Body of pancreas (tissue), 4 donors: Measurements from ENCODE around the gene PNPLA5.

Experiments used
- POLR2A ChIP-seq, 3 donors: fragments of 450-650 bp; IDR thresholded peaks; one replicate each; pipeline ENCODE4 v1.6.1; 2016; ENCODE audit warnings: antibody characterized with exemption in 3 of 3, mild to moderate bottlenecking in 2 of 3
- TF ChIP-seq, protein P1 (sequence below), 7 experiments: fragments of 450-650 bp in 4 of 7; fragments of 200-600 bp in 3 of 7; sonication (generic) in 3 of 7; IDR thresholded peaks; one replicate each; pipeline ENCODE4 v1.5.1; 2016 to 2019; ENCODE audit warnings: antibody characterized with exemption in 7 of 7

GRCh38 chr22:43901976-43902643, 10.3 kb upstream of the PNPLA5 start:
- TF ChIP-seq, protein P1, sequence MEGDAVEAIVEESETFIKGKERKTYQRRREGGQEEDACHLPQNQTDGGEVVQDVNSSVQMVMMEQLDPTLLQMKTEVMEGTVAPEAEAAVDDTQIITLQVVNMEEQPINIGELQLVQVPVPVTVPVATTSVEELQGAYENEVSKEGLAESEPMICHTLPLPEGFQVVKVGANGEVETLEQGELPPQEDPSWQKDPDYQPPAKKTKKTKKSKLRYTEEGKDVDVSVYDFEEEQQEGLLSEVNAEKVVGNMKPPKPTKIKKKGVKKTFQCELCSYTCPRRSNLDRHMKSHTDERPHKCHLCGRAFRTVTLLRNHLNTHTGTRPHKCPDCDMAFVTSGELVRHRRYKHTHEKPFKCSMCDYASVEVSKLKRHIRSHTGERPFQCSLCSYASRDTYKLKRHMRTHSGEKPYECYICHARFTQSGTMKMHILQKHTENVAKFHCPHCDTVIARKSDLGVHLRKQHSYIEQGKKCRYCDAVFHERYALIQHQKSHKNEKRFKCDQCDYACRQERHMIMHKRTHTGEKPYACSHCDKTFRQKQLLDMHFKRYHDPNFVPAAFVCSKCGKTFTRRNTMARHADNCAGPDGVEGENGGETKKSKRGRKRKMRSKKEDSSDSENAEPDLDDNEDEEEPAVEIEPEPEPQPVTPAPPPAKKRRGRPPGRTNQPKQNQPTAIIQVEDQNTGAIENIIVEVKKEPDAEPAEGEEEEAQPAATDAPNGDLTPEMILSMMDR (IDR thresholded peaks at IDR 0.05): no peak
- no peak for TF ChIP-seq POLR2A (IDR thresholded peaks at IDR 0.05)
